K562 (cell line): ENCODE measurements around the gene TGM5. TPM values are rescaled to one million over a fixed set of nuclear protein-coding genes. Genes with fewer than 3 reads are reported as not detected.

Experiments used
- ATAC-seq: fragments of 200-7000 bp; cut with Tn5 transposase; 3 replicates; pipeline ENCODE4 v1.9.1; 2020; ENCODE audit warnings: moderate library complexity
- BruUV-seq: library from RNA; stranded (reverse); fragments of 400-500 nt; replicated peaks from 2 replicates; lab custom pipeline; 2021; lab: Mats Ljungman, UMichigan
- CTCF ChIA-PET: fragments of 300-600 bp; formaldehyde crosslinking; extraction: SDS; loops from one replicate; lab custom pipeline; 2021; ENCODE audit warnings: low intra/inter-chr PET ratio; lab: Yijun Ruan, JAX
- POLR2A ChIA-PET: fragments of 300-600, 350-650 bp; sonication (Branson Sonifier 250); formaldehyde crosslinking; extraction: SDS; loops from one replicate; lab custom pipeline; 2021; ENCODE audit warnings: antibody characterized with exemption, inconsistent platforms; lab: Yijun Ruan, JAX
- DNase-seq, 4 experiments: peaks; one replicate each; pipeline versions ENCODE4 v3.0.0 to v3.0.0-alpha.2; 2011 to 2018; ENCODE audit warnings: low spot score in 3 of 4, mixed read lengths in 3 of 4; ENCODE audit errors: extremely low read depth in 1 of 4
- FAIRE-seq: peaks from 2 replicates; lab custom pipeline; 2011; peaks lifted over from hg19 to GRCh38; lab: Jason Lieb, UNC
- H2AFZ ChIP-seq: 2 replicates; pipeline ENCODE4 v1.6.0; 2011; ENCODE audit warnings: low read depth, low read length, control low read depth, inconsistent platforms
- H3K27ac ChIP-seq: fragments of 200-600 bp; 3 replicates; pipeline ENCODE4 v1.8.0; 2011; ENCODE audit warnings: low read depth, mild to moderate bottlenecking, control low read depth, inconsistent platforms, low read length, moderate library complexity, mixed read lengths; ENCODE audit errors: extremely low read depth
- H3K27me3 ChIP-seq, 2 experiments: fragments of 300-600 bp in 1 of 2; 2 replicates in 1 of 2; 3 replicates in 1 of 2; pipeline versions ENCODE4 v1.6.0 to v1.8.0; 2011; ENCODE audit warnings: inconsistent platforms in 2 of 2, low read length in 2 of 2, mild to moderate bottlenecking in 1 of 2, mixed read lengths in 1 of 2, moderate library complexity in 1 of 2; ENCODE audit not compliant: control insufficient read depth in 2 of 2, insufficient read depth in 2 of 2
- H3K36me3 ChIP-seq: fragments of 300-600 bp; 3 replicates; pipeline ENCODE4 v1.8.0; 2011; ENCODE audit warnings: mild to moderate bottlenecking, low read length, inconsistent platforms; ENCODE audit not compliant: control insufficient read depth, insufficient read depth
- H3K4me1 ChIP-seq, 2 experiments: fragments of 200-600 bp in 1 of 2; replicated peaks in 1 of 2; 2 replicates in 1 of 2; 3 replicates in 1 of 2; pipeline versions ENCODE4 v1.5.1 to v1.8.0; 2011; ENCODE audit warnings: inconsistent platforms in 2 of 2, low read length in 2 of 2, mild to moderate bottlenecking in 1 of 2, mixed read lengths in 1 of 2, moderate library complexity in 1 of 2; ENCODE audit not compliant: control insufficient read depth in 2 of 2, insufficient read depth in 2 of 2
- H3K4me2 ChIP-seq: 2 replicates; pipeline ENCODE4 v1.6.1; 2011; ENCODE audit warnings: low read length, control low read depth, inconsistent platforms, mixed read lengths; ENCODE audit not compliant: insufficient read depth
- H3K4me3 ChIP-seq: fragments of 200-600 bp; sonication (generic), shearing (Covaris generic); 2 replicates; pipeline ENCODE4 v1.5.1; 2016; ENCODE audit warnings: control low read depth, inconsistent platforms
- H3K79me2 ChIP-seq: fragments of 200-600 bp; 3 replicates; pipeline ENCODE4 v1.8.0; 2011; ENCODE audit warnings: low read length, inconsistent platforms; ENCODE audit not compliant: control insufficient read depth, insufficient read depth
- H3K9ac ChIP-seq, 2 experiments: 2 replicates each; pipeline versions ENCODE4 v1.6.0 to v1.6.1; 2011; ENCODE audit warnings: low read depth in 2 of 2, low read length in 2 of 2, control low read depth in 1 of 2, inconsistent platforms in 1 of 2, mild to moderate bottlenecking in 1 of 2, mixed read lengths in 1 of 2; ENCODE audit not compliant: insufficient read depth in 1 of 2
- H3K9me1 ChIP-seq: one replicate; pipeline ENCODE4 v1.6.0; 2011; ENCODE audit warnings: inconsistent platforms, mild to moderate bottlenecking, low read length, moderate library complexity; ENCODE audit not compliant: control insufficient read depth, insufficient read depth
- H3K9me3 ChIP-seq: replicated peaks from 2 replicates; pipeline ENCODE4 v1.5.1; 2011; ENCODE audit warnings: low read depth, low read length, inconsistent platforms; ENCODE audit not compliant: control insufficient read depth, insufficient read depth
- H4K20me1 ChIP-seq: replicated peaks from 2 replicates; pipeline ENCODE4 v1.6.1; 2011; ENCODE audit warnings: low read length, inconsistent platforms, mixed read lengths; ENCODE audit not compliant: control insufficient read depth, insufficient read depth
- ARID1B ChIP-seq: fragments of 450-650 bp; IDR thresholded peaks from 2 replicates; pipeline ENCODE4 v1.6.1; 2016; ENCODE audit warnings: antibody characterized with exemption, mild to moderate bottlenecking, inconsistent platforms
- BACH1 ChIP-seq: fragments of 200-800 bp; sonication (Bioruptor generic); IDR thresholded peaks from 2 replicates; pipeline ENCODE4 v1.6.1; 2016; ENCODE audit warnings: missing genetic modification characterization, missing compliant biosample characterization
- BMI1 ChIP-seq: fragments of 150-350 bp; IDR thresholded peaks from 2 replicates; pipeline ENCODE4 v1.6.1; 2014; ENCODE audit warnings: low read length
- CBFB ChIP-seq: sonication (generic); formaldehyde crosslinking; IDR thresholded peaks from 2 replicates; pipeline ENCODE4 v1.4.0; 2020; ENCODE audit warnings: mild to moderate bottlenecking, missing genetic modification reagents
- CBX3 ChIP-seq, 2 experiments: IDR thresholded peaks; 1 replicate in 1 of 2; 2 replicates in 1 of 2; pipeline ENCODE4 v1.6.1; 2012; ENCODE audit warnings: inconsistent platforms in 2 of 2, low read length in 2 of 2, borderline replicate concordance in 1 of 2, control low read depth in 1 of 2
- EWSR1 ChIP-seq: fragments of 450-650 bp; IDR thresholded peaks from 2 replicates; pipeline ENCODE4 v1.6.1; 2018; ENCODE audit warnings: borderline replicate concordance, mild to moderate bottlenecking, low read depth, moderate library complexity; ENCODE audit not compliant: partially characterized antibody
- MTA3 ChIP-seq: fragments of 450-650 bp; formaldehyde crosslinking; IDR thresholded peaks from 2 replicates; pipeline ENCODE4 v1.6.1; 2017; ENCODE audit warnings: mild to moderate bottlenecking, borderline replicate concordance
- MYNN ChIP-seq, 2 experiments: sonication (generic); formaldehyde crosslinking in 1 of 2; IDR thresholded peaks; 2 replicates each; pipeline versions ENCODE4 v1.5.0 to v1.6.1; 2016 to 2020; ENCODE audit warnings: antibody characterized with exemption in 1 of 2, missing genetic modification reagents in 1 of 2
- PCBP1 ChIP-seq: fragments of 200-400 bp; formaldehyde crosslinking; IDR thresholded peaks from 2 replicates; pipeline ENCODE4 v1.6.1; 2018; ENCODE audit warnings: mild to moderate bottlenecking, low read depth, low read length; ENCODE audit not compliant: poor library complexity, severe bottlenecking
- POLR2B ChIP-seq: fragments of 450-650 bp; IDR thresholded peaks from 2 replicates; pipeline ENCODE4 v1.6.1; 2018; ENCODE audit warnings: low read depth; ENCODE audit not compliant: partially characterized antibody
- PYGO2 ChIP-seq: fragments of 450-650 bp; IDR thresholded peaks from 2 replicates; pipeline ENCODE4 v1.6.1; 2016; ENCODE audit warnings: mild to moderate bottlenecking, missing genetic modification characterization, moderate library complexity, missing compliant biosample characterization
- RFX7 ChIP-seq: fragments of 250-450 bp; sonication (Bioruptor Pico); IDR thresholded peaks from 2 replicates; pipeline ENCODE4 v1.5.1; 2021; ENCODE audit warnings: mild to moderate bottlenecking
- RHOXF2B ChIP-seq: fragments of 250-450 bp; sonication (Bioruptor Pico); conservative IDR thresholded peaks from 2 replicates; pipeline ENCODE4 v1.5.1; 2021
- U2AF1 ChIP-seq: fragments of 200-400 bp; formaldehyde crosslinking; optimal IDR thresholded peaks from 2 replicates; pipeline ENCODE3; 2017; ENCODE audit warnings: mild to moderate bottlenecking, low read depth, low read length, moderate library complexity
- XRCC4 ChIP-seq: IDR thresholded peaks from one replicate; pipeline ENCODE4 v1.6.1; 2011; ENCODE audit not compliant: insufficient read depth, insufficient read length; ENCODE audit errors: extremely low read depth
- XRCC5 ChIP-seq: fragments of 200-400 bp; formaldehyde crosslinking; IDR thresholded peaks from 2 replicates; pipeline ENCODE4 v1.6.1; 2017; ENCODE audit warnings: low read depth, mild to moderate bottlenecking, low read length
- ZFP36 ChIP-seq: fragments of 150-350 bp; IDR thresholded peaks from 2 replicates; pipeline ENCODE4 v1.6.1; 2018; ENCODE audit warnings: low read length, low read depth; ENCODE audit not compliant: partially characterized antibody
- ZNF707 ChIP-seq: fragments of 250-450 bp; sonication (Bioruptor Pico); conservative IDR thresholded peaks from 2 replicates; pipeline ENCODE4 v1.8.0; 2022; ENCODE audit warnings: inconsistent platforms, mild to moderate bottlenecking, moderate library complexity
- WGBS: fragments of 100-300 bp; shearing (Covaris generic); methylation state at CpG from one replicate; pipeline ENCODE4 v1.1.6; 2016; ENCODE audit warnings: low coverage, mixed read lengths; ENCODE audit not compliant: insufficient coverage; ENCODE audit errors: missing lambda C conversion rate; 5-methylcytosine and 5-hydroxymethylcytosine counted together
- in situ Hi-C: fragments of 300-500 bp; cut with MboI; formaldehyde crosslinking; loops from 4 replicates; pipeline ENCODE4 v1.15.0; 2018; ENCODE audit warnings: inconsistent platforms, mixed read lengths
- intact Hi-C: fragments of 100-400 bp; cut with micrococcal nuclease; formaldehyde crosslinking; loops from 2 replicates; pipeline ENCODE4 v1.14.2; 2022
- polyA plus RNA-seq, 8 experiments: library from polyadenylated mRNA; depleted of rRNA in 4 of 8; stranded (reverse) in 5 of 8; unstranded in 3 of 8; fragments of >200 nt; fragmentation: Nextera tagmentation in 2 of 8; fragmentation: Illumina TruSeq in 1 of 8; extraction: Ambion mirVana in 2 of 8; extraction: Trizol in 1 of 8; gene quantifications; 2 replicates each; pipeline versions ENCODE4 v1.2.1 to v1.2.3, GENCODE V29; 2011 to 2014; ENCODE audit warnings: inconsistent platforms in 1 of 8, missing spikeins in 1 of 8
- total RNA-seq, 7 experiments: library from RNA; depleted of rRNA in 6 of 7; stranded (reverse); fragments of >200 nt in 6 of 7; fragmentation: Illumina TruSeq in 2 of 7; extraction: Trizol in 2 of 7; gene quantifications; 2 replicates each; pipeline versions ENCODE4 v1.2.1 to v1.2.3, GENCODE V29; 2011 to 2021; ENCODE audit warnings: low replicate concordance in 1 of 7

Gene TGM5
- total and polyA plus RNA-seq, 9 of the 15 experiments (the other 6 are each of a cell fraction or from before 2014, with no cell fraction given), result 0.03 to 0.10 (median 0.07) TPM; not detected in 6

GRCh38 chr15:43286074-43286473, 19.3 kb upstream of the TGM5 start:
- WGBS, result 2% methylated on average over 6 of the region's 7 CpGs
- POLR2A ChIA-PET, result interaction anchor here (0.6 to 1.7 kb wide), 5 partner anchors 10 to 85 kb away, joined by 3 to 5 read pairs (median 4); no protein-coding TSS in a partner anchor
- Histone ChIP-seq H2AFZ (no peak overlapping the region), H3K9me1 (no peaks in the 10 kb centered on the region), H4K20me1 (peaks cover 3% of the 10 kb centered on the region; the same call in 1 of the 2 replicates), H3K27ac (no peak overlapping the region), H3K4me2 (no peak overlapping the region), H3K9me3 (no peaks in the 10 kb centered on the region), H3K4me3 (no peak overlapping the region), H3K36me3 (no peaks in the 10 kb centered on the region), H3K27me3 (peaks cover 22 to 34% of the 10 kb centered on the region in 2 experiments), H3K79me2 (no peaks in the 10 kb centered on the region), H3K9ac (no peak overlapping the region; a peak in 1 of 4 replicates), H3K4me1 (no peaks in the 10 kb centered on the region; a peak in 1 of 5 replicates)
- in situ Hi-C loops (no loop called here), intact Hi-C loops (loop anchor here (5.0 to 10.0 kb wide), 2 partner anchors 354 to 581 kb away; no protein-coding TSS in a partner anchor)
- no TSS peak for BruUV-seq
- no peak for FAIRE-seq
- CTCF ChIA-PET, result interaction anchor here (0.5 to 2.1 kb wide), 5 partner anchors 60 to 99 kb away, joined by 3 to 15 read pairs (median 3); no protein-coding TSS in a partner anchor
- no peak for DNase-seq
- ATAC-seq, result peak; percentile 43
- TF ChIP-seq CBFB (CRISPR knock-in tag), result no peak
- no peak for TF ChIP-seq CBX3 (IDR thresholded peaks at IDR 0.05; ENCODE audit: borderline replicate concordance in 1 of 2, low read length in 2 of 2)
- TF ChIP-seq BACH1 (tag), result no peak
- no peak for TF ChIP-seq ZNF707
- TF ChIP-seq U2AF1, result no peak
- no peak for TF ChIP-seq BMI1
- no peak for TF ChIP-seq XRCC4
- no peak for TF ChIP-seq EWSR1
- TF ChIP-seq RHOXF2B (CRISPR knock-in tag), result no peak
- TF ChIP-seq MYNN (IDR thresholded peaks at IDR 0.05), result no peak
- no peak for TF ChIP-seq MYNN (CRISPR knock-in tag; IDR thresholded peaks at IDR 0.05)
- no peak for TF ChIP-seq XRCC5
- TF ChIP-seq POLR2B, result no peak
- TF ChIP-seq RFX7 (CRISPR knock-in tag), result no peak
- TF ChIP-seq MTA3, result no peak
- no peak for TF ChIP-seq PYGO2
- no peak for TF ChIP-seq ARID1B
- TF ChIP-seq ZFP36, result no peak
- no peak for TF ChIP-seq PCBP1
